K562 (cell line): Measurements from ENCODE around the gene CCDC34. TPM values are rescaled to one million over a fixed set of nuclear protein-coding genes. Genes with fewer than 3 reads are reported as not detected.

Experiments
- ATAC-seq: fragments of 200-7000 bp; cut with Tn5 transposase; 3 replicates; pipeline ENCODE4 v1.9.1; 2020; ENCODE audit warnings: moderate library complexity
- BruUV-seq: library from RNA; stranded (reverse); fragments of 400-500 nt; replicated peaks from 2 replicates; lab custom pipeline; 2021; lab: Mats Ljungman, UMichigan
- CTCF ChIA-PET: fragments of 300-600 bp; formaldehyde crosslinking; extraction: SDS; loops from one replicate; lab custom pipeline; 2021; ENCODE audit warnings: low intra/inter-chr PET ratio; lab: Yijun Ruan, JAX
- POLR2A ChIA-PET: fragments of 300-600, 350-650 bp; sonication (Branson Sonifier 250); formaldehyde crosslinking; extraction: SDS; loops from one replicate; lab custom pipeline; 2021; ENCODE audit warnings: antibody characterized with exemption, inconsistent platforms; lab: Yijun Ruan, JAX
- DNase-seq, 4 experiments: peaks; one replicate each; pipeline versions ENCODE4 v3.0.0 to v3.0.0-alpha.2; 2011 to 2018; ENCODE audit warnings: low spot score in 3 of 4, mixed read lengths in 3 of 4; ENCODE audit errors: extremely low read depth in 1 of 4
- FAIRE-seq: peaks from 2 replicates; lab custom pipeline; 2011; peaks lifted over from hg19 to GRCh38; lab: Jason Lieb, UNC
- H2AFZ ChIP-seq: 2 replicates; pipeline ENCODE4 v1.6.0; 2011; ENCODE audit warnings: low read depth, low read length, control low read depth, inconsistent platforms
- H3K27ac ChIP-seq: fragments of 200-600 bp; 3 replicates; pipeline ENCODE4 v1.8.0; 2011; ENCODE audit warnings: low read depth, mild to moderate bottlenecking, control low read depth, inconsistent platforms, low read length, moderate library complexity, mixed read lengths; ENCODE audit errors: extremely low read depth
- H3K27me3 ChIP-seq, 2 experiments: fragments of 300-600 bp in 1 of 2; 2 replicates in 1 of 2; 3 replicates in 1 of 2; pipeline versions ENCODE4 v1.6.0 to v1.8.0; 2011; ENCODE audit warnings: inconsistent platforms in 2 of 2, low read length in 2 of 2, mild to moderate bottlenecking in 1 of 2, mixed read lengths in 1 of 2, moderate library complexity in 1 of 2; ENCODE audit not compliant: control insufficient read depth in 2 of 2, insufficient read depth in 2 of 2
- H3K36me3 ChIP-seq: fragments of 300-600 bp; 3 replicates; pipeline ENCODE4 v1.8.0; 2011; ENCODE audit warnings: mild to moderate bottlenecking, low read length, inconsistent platforms; ENCODE audit not compliant: control insufficient read depth, insufficient read depth
- H3K4me1 ChIP-seq, 2 experiments: fragments of 200-600 bp in 1 of 2; replicated peaks in 1 of 2; 2 replicates in 1 of 2; 3 replicates in 1 of 2; pipeline versions ENCODE4 v1.5.1 to v1.8.0; 2011; ENCODE audit warnings: inconsistent platforms in 2 of 2, low read length in 2 of 2, mild to moderate bottlenecking in 1 of 2, mixed read lengths in 1 of 2, moderate library complexity in 1 of 2; ENCODE audit not compliant: control insufficient read depth in 2 of 2, insufficient read depth in 2 of 2
- H3K4me2 ChIP-seq: 2 replicates; pipeline ENCODE4 v1.6.1; 2011; ENCODE audit warnings: low read length, control low read depth, inconsistent platforms, mixed read lengths; ENCODE audit not compliant: insufficient read depth
- H3K4me3 ChIP-seq: fragments of 200-600 bp; sonication (generic), shearing (Covaris generic); 2 replicates; pipeline ENCODE4 v1.5.1; 2016; ENCODE audit warnings: control low read depth, inconsistent platforms
- H3K79me2 ChIP-seq: fragments of 200-600 bp; 3 replicates; pipeline ENCODE4 v1.8.0; 2011; ENCODE audit warnings: low read length, inconsistent platforms; ENCODE audit not compliant: control insufficient read depth, insufficient read depth
- H3K9ac ChIP-seq, 2 experiments: 2 replicates each; pipeline versions ENCODE4 v1.6.0 to v1.6.1; 2011; ENCODE audit warnings: low read depth in 2 of 2, low read length in 2 of 2, control low read depth in 1 of 2, inconsistent platforms in 1 of 2, mild to moderate bottlenecking in 1 of 2, mixed read lengths in 1 of 2; ENCODE audit not compliant: insufficient read depth in 1 of 2
- H3K9me1 ChIP-seq: one replicate; pipeline ENCODE4 v1.6.0; 2011; ENCODE audit warnings: inconsistent platforms, mild to moderate bottlenecking, low read length, moderate library complexity; ENCODE audit not compliant: control insufficient read depth, insufficient read depth
- H3K9me3 ChIP-seq: replicated peaks from 2 replicates; pipeline ENCODE4 v1.5.1; 2011; ENCODE audit warnings: low read depth, low read length, inconsistent platforms; ENCODE audit not compliant: control insufficient read depth, insufficient read depth
- H4K20me1 ChIP-seq: replicated peaks from 2 replicates; pipeline ENCODE4 v1.6.1; 2011; ENCODE audit warnings: low read length, inconsistent platforms, mixed read lengths; ENCODE audit not compliant: control insufficient read depth, insufficient read depth
- C11orf30 ChIP-seq: fragments of 450-650 bp; IDR thresholded peaks from 2 replicates; pipeline ENCODE4 v1.6.1; 2016; ENCODE audit warnings: low read depth, mild to moderate bottlenecking
- CBFA2T2 ChIP-seq: fragments of 450-650 bp; conservative IDR thresholded peaks from 2 replicates; pipeline ENCODE4 v1.6.1; 2017; ENCODE audit warnings: mild to moderate bottlenecking
- CBX1 ChIP-seq: sonication (generic); IDR thresholded peaks from 2 replicates; pipeline ENCODE4 v1.6.1; 2016; ENCODE audit warnings: antibody characterized with exemption, low read depth, mild to moderate bottlenecking
- CCAR2 ChIP-seq: fragments of 200-400 bp; formaldehyde crosslinking; IDR thresholded peaks from 2 replicates; pipeline ENCODE4 v1.6.1; 2017; ENCODE audit warnings: mild to moderate bottlenecking, low read depth, low read length
- DPF2 ChIP-seq: fragments of 450-650 bp; IDR thresholded peaks from 2 replicates; pipeline ENCODE4 v1.6.1; 2016
- FOSL1 ChIP-seq: fragments of 200-800 bp; sonication (Bioruptor generic); conservative IDR thresholded peaks from 2 replicates; pipeline ENCODE4 v1.6.1; 2016; ENCODE audit warnings: missing genetic modification characterization, missing compliant biosample characterization
- HDAC2 ChIP-seq: fragments of 450-650 bp; IDR thresholded peaks from 2 replicates; pipeline ENCODE4 v1.6.1; 2016; ENCODE audit warnings: mild to moderate bottlenecking
- JUND ChIP-seq, 2 experiments: IDR thresholded peaks; 2 replicates in 1 of 2; 3 replicates in 1 of 2; pipeline ENCODE4 v1.6.1; 2011; ENCODE audit warnings: borderline replicate concordance in 2 of 2, low read depth in 2 of 2, low read length in 2 of 2, improper control_type of control experiment in 1 of 2, missing biosample characterization in 1 of 2, missing genetic modification characterization in 1 of 2, missing genetic modification reagents in 1 of 2
- NCOA1 ChIP-seq: fragments of 450-650 bp; IDR thresholded peaks from 2 replicates; pipeline ENCODE4 v1.6.1; 2016; ENCODE audit warnings: low read depth
- POLR2AphosphoS5 ChIP-seq: IDR thresholded peaks from 2 replicates; pipeline ENCODE4 v1.6.1; 2011; ENCODE audit warnings: mild to moderate bottlenecking, low read depth, low read length, moderate library complexity; ENCODE audit not compliant: control insufficient read depth, insufficient read depth
- PPARD ChIP-seq: fragments of 250-450 bp; sonication (Bioruptor Pico); IDR thresholded peaks from 2 replicates; pipeline ENCODE4 v1.8.0; 2022; ENCODE audit warnings: inconsistent platforms, mild to moderate bottlenecking, moderate library complexity
- RBBP5 ChIP-seq: fragments of 200-600 bp; sonication (generic); IDR thresholded peaks from 2 replicates; pipeline ENCODE4 v1.6.1; 2012; ENCODE audit warnings: borderline replicate concordance, mild to moderate bottlenecking, low read length, control low read depth, inconsistent platforms; ENCODE audit not compliant: insufficient read depth, poor library complexity, severe bottlenecking
- RCOR1 ChIP-seq, 2 experiments: IDR thresholded peaks; 2 replicates each; pipeline ENCODE4 v1.6.1; 2012; ENCODE audit warnings: low read depth in 2 of 2, low read length in 2 of 2, borderline replicate concordance in 1 of 2, improper control_type of control experiment in 1 of 2
- SLC30A9 ChIP-seq: fragments of 250-450 bp; sonication (Bioruptor Pico); IDR thresholded peaks from 2 replicates; pipeline ENCODE4 v1.8.0; 2022; ENCODE audit warnings: mild to moderate bottlenecking, moderate library complexity
- SMARCE1 ChIP-seq: fragments of 450-650 bp; IDR thresholded peaks from 2 replicates; pipeline ENCODE4 v1.7.1; 2016; ENCODE audit warnings: mild to moderate bottlenecking
- ZFPM2 ChIP-seq: fragments of 250-450 bp; sonication (Bioruptor Pico); IDR thresholded peaks from 2 replicates; pipeline ENCODE4 v1.5.1; 2022; ENCODE audit warnings: mild to moderate bottlenecking
- ZNF707 ChIP-seq: fragments of 250-450 bp; sonication (Bioruptor Pico); conservative IDR thresholded peaks from 2 replicates; pipeline ENCODE4 v1.8.0; 2022; ENCODE audit warnings: inconsistent platforms, mild to moderate bottlenecking, moderate library complexity
- WGBS: fragments of 100-300 bp; shearing (Covaris generic); methylation state at CpG from one replicate; pipeline ENCODE4 v1.1.6; 2016; ENCODE audit warnings: low coverage, mixed read lengths; ENCODE audit not compliant: insufficient coverage; ENCODE audit errors: missing lambda C conversion rate; 5-methylcytosine and 5-hydroxymethylcytosine counted together
- in situ Hi-C: fragments of 300-500 bp; cut with MboI; formaldehyde crosslinking; loops from 4 replicates; pipeline ENCODE4 v1.15.0; 2018; ENCODE audit warnings: inconsistent platforms, mixed read lengths
- intact Hi-C: fragments of 100-400 bp; cut with micrococcal nuclease; formaldehyde crosslinking; loops from 2 replicates; pipeline ENCODE4 v1.14.2; 2022
- polyA plus RNA-seq, 8 experiments: library from polyadenylated mRNA; depleted of rRNA in 4 of 8; stranded (reverse) in 5 of 8; unstranded in 3 of 8; fragments of >200 nt; fragmentation: Nextera tagmentation in 2 of 8; fragmentation: Illumina TruSeq in 1 of 8; extraction: Ambion mirVana in 2 of 8; extraction: Trizol in 1 of 8; gene quantifications; 2 replicates each; pipeline versions ENCODE4 v1.2.1 to v1.2.3, GENCODE V29; 2011 to 2014; ENCODE audit warnings: inconsistent platforms in 1 of 8, missing spikeins in 1 of 8
- total RNA-seq, 7 experiments: library from RNA; depleted of rRNA in 6 of 7; stranded (reverse); fragments of >200 nt in 6 of 7; fragmentation: Illumina TruSeq in 2 of 7; extraction: Trizol in 2 of 7; gene quantifications; 2 replicates each; pipeline versions ENCODE4 v1.2.1 to v1.2.3, GENCODE V29; 2011 to 2021; ENCODE audit warnings: low replicate concordance in 1 of 7
- TF ChIP-seq, protein P1 (sequence below): sonication (generic); IDR thresholded peaks from 2 replicates; pipeline ENCODE4 v1.6.1; 2016
- TF ChIP-seq, protein P2 (sequence below): fragments of 150-350 bp; conservative IDR thresholded peaks from 2 replicates; pipeline ENCODE4 v1.6.1; 2014; ENCODE audit warnings: low read length

The CCDC34 gene
- total and polyA plus RNA-seq, 9 of the 15 experiments (the other 6 are each of a cell fraction or from before 2014, with no cell fraction given): 6.2 to 42.0 (median 15.7) TPM

DNA sequence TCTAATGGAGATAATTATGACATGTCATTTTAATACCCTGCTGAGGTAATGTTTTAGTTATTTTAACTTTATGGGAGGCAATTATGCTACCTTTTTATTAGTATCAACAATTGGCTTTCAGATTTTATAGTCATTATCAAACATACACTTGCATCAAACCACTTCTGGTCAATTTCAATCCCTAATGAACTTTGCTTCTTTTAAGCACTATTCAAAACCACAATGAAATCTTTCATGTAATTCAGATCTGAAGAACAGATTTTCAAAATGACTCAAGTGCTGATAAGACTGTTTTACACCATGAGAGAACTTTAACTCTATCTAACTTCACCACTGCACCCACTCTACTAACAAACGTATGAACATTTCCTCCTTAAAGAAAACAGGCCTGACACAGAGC lies 25.9 kb upstream of the CCDC34 start:
- no peak for FAIRE-seq
- Histone ChIP-seq H3K9ac (no peak overlapping the region; a peak in 1 of 4 replicates), H3K27me3 (no peaks in the 10 kb centered on the region), H3K4me3 (no peak overlapping the region), H3K36me3 (no peaks in the 10 kb centered on the region; the same call in 1 of the 3 replicates), H3K4me2 (no peak overlapping the region), H3K4me1 (peaks cover 5 to 42% of the 10 kb centered on the region in 2 experiments), H3K9me1 (no peaks in the 10 kb centered on the region), H2AFZ (no peak overlapping the region), H3K79me2 (no peaks in the 10 kb centered on the region), H3K9me3 (no peaks in the 10 kb centered on the region), H4K20me1 (no peaks in the 10 kb centered on the region), H3K27ac (no peak overlapping the region)
- in situ Hi-C loops: no loop called here
- peak in 1 of 4 experiments; percentile 43 for DNase-seq
- CTCF ChIA-PET: no interaction called here
- intact Hi-C loops: loop anchor here (2.0 kb wide), 1 partner anchor 18 kb away; no protein-coding TSS in a partner anchor
- no peak for ATAC-seq
- POLR2A ChIA-PET: interaction anchor here (0.5 to 1.0 kb wide), 2 partner anchors 19 to 72 kb away, joined by 3 read pairs; no protein-coding TSS in a partner anchor
- BruUV-seq: no TSS peak
- WGBS: 8% methylated on average over 1 of the region's 1 CpG
- peak; percentile 74; the same call in 1 of the 2 replicates for TF ChIP-seq SMARCE1
- no peak for TF ChIP-seq ZNF707 (CRISPR knock-in tag)
- no peak for TF ChIP-seq PPARD (CRISPR knock-in tag)
- no peak for TF ChIP-seq ZFPM2 (CRISPR knock-in tag)
- peak; percentile 78 for TF ChIP-seq FOSL1 (tag)
- no peak for TF ChIP-seq SLC30A9
- peak; percentile 54 for TF ChIP-seq JUND (IDR thresholded peaks at IDR 0.05; ENCODE audit: borderline replicate concordance, low read depth, low read length)
- TF ChIP-seq JUND (tag; IDR thresholded peaks at IDR 0.05; ENCODE audit: borderline replicate concordance, low read depth, low read length): peak; percentile 46; the same call in 1 of the 3 replicates
- TF ChIP-seq, protein P1, sequence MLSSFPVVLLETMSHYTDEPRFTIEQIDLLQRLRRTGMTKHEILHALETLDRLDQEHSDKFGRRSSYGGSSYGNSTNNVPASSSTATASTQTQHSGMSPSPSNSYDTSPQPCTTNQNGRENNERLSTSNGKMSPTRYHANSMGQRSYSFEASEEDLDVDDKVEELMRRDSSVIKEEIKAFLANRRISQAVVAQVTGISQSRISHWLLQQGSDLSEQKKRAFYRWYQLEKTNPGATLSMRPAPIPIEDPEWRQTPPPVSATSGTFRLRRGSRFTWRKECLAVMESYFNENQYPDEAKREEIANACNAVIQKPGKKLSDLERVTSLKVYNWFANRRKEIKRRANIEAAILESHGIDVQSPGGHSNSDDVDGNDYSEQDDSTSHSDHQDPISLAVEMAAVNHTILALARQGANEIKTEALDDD: peak; percentile 82
- no peak for TF ChIP-seq CBX1
- peak; percentile 42; the same call in 1 of the 2 replicates for TF ChIP-seq CBFA2T2
- TF ChIP-seq NCOA1: no peak
- TF ChIP-seq HDAC2: peak; percentile 28; the same call in 1 of the 2 replicates
- TF ChIP-seq, protein P2, sequence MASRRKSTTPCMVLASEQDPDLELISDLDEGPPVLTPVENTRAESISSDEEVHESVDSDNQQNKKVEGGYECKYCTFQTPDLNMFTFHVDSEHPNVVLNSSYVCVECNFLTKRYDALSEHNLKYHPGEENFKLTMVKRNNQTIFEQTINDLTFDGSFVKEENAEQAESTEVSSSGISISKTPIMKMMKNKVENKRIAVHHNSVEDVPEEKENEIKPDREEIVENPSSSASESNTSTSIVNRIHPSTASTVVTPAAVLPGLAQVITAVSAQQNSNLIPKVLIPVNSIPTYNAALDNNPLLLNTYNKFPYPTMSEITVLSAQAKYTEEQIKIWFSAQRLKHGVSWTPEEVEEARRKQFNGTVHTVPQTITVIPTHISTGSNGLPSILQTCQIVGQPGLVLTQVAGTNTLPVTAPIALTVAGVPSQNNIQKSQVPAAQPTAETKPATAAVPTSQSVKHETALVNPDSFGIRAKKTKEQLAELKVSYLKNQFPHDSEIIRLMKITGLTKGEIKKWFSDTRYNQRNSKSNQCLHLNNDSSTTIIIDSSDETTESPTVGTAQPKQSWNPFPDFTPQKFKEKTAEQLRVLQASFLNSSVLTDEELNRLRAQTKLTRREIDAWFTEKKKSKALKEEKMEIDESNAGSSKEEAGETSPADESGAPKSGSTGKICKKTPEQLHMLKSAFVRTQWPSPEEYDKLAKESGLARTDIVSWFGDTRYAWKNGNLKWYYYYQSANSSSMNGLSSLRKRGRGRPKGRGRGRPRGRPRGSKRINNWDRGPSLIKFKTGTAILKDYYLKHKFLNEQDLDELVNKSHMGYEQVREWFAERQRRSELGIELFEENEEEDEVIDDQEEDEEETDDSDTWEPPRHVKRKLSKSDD: no peak
- no peak for TF ChIP-seq CCAR2
- TF ChIP-seq C11orf30: peak; percentile 49; the same call in 1 of the 2 replicates
- peak in 1 of 2 experiments; percentile 84; a peak in 2 of 4 replicates for TF ChIP-seq RCOR1 (IDR thresholded peaks at IDR 0.05; ENCODE audit: borderline replicate concordance in 1 of 2, low read depth in 2 of 2, low read length in 2 of 2)
- TF ChIP-seq RBBP5: no peak
- TF ChIP-seq POLR2AphosphoS5: no peak
- peak; percentile 39; the same call in 1 of the 2 replicates for TF ChIP-seq DPF2
